Neutrophil (primary cell): Measurements from ENCODE around the gene ELP1.

Experiments used
- H3K27ac ChIP-seq: fragments of 200-600 bp; sonication (generic); 2 replicates; pipeline ENCODE4 v1.5.1; 2016; ENCODE audit warnings: mild to moderate bottlenecking, moderate library complexity
- H3K27me3 ChIP-seq: fragments of 200-600 bp; sonication (generic); 2 replicates; pipeline ENCODE4 v1.6.0; 2016; ENCODE audit warnings: mild to moderate bottlenecking
- H3K36me3 ChIP-seq: fragments of 200-600 bp; sonication (generic); 2 replicates; pipeline ENCODE4 v1.5.1; 2017
- H3K4me1 ChIP-seq, 2 experiments: fragments of 200-600 bp in 1 of 2; sonication (generic) in 1 of 2; 1 replicate in 1 of 2; 2 replicates in 1 of 2; pipeline versions ENCODE4 v1.5.1 to v1.6.1; 2013 to 2016; ENCODE audit warnings: low read depth in 1 of 2, low read length in 1 of 2, mild to moderate bottlenecking in 1 of 2, moderate library complexity in 1 of 2; ENCODE audit not compliant: control insufficient read depth in 1 of 2, insufficient read depth in 1 of 2
- H3K4me3 ChIP-seq, 2 experiments: fragments of 200-600 bp in 1 of 2; sonication (generic) in 1 of 2; 1 replicate in 1 of 2; 2 replicates in 1 of 2; pipeline ENCODE4 v1.5.1; 2013 to 2016; ENCODE audit warnings: low read depth in 1 of 2, low read length in 1 of 2, mild to moderate bottlenecking in 1 of 2, moderate library complexity in 1 of 2
- H3K9me3 ChIP-seq: fragments of 200-600 bp; sonication (generic); 2 replicates; pipeline ENCODE4 v1.5.1; 2016
- CTCF ChIP-seq: fragments of 200-600 bp; sonication (generic); IDR thresholded peaks from 2 replicates; pipeline ENCODE4 v1.5.1; 2016; ENCODE audit warnings: antibody characterized with exemption

Gene ELP1

GRCh38 chr9:108834959-108835665 lies 98.8 kb downstream of the ELP1 start:
- no peak overlapping the region for H3K4me3 ChIP-seq
- H3K4me1 ChIP-seq, result no peaks in the 10 kb centered on the region
- TF ChIP-seq CTCF, result no peak
- no peaks in the 10 kb centered on the region for H3K9me3 ChIP-seq
- H3K36me3 ChIP-seq, result no peaks in the 10 kb centered on the region
- no peak overlapping the region for H3K27ac ChIP-seq
- no peaks in the 10 kb centered on the region for H3K27me3 ChIP-seq

GRCh38 chr9:108832179-108832500 lies 101.8 kb downstream of the ELP1 start:
- no peaks in the 10 kb centered on the region for H3K9me3 ChIP-seq
- no peaks in the 10 kb centered on the region for H3K27me3 ChIP-seq
- TF ChIP-seq CTCF, result no peak
- H3K4me1 ChIP-seq, result no peaks in the 10 kb centered on the region
- no peaks in the 10 kb centered on the region for H3K36me3 ChIP-seq
- H3K4me3 ChIP-seq, result no peak overlapping the region
- H3K27ac ChIP-seq, result no peak overlapping the region

GRCh38 chr9:108831496-108832178 lies 102.3 kb downstream of the ELP1 start:
- Histone ChIP-seq H3K4me1 (no peaks in the 10 kb centered on the region), H3K9me3 (no peaks in the 10 kb centered on the region), H3K27me3 (no peaks in the 10 kb centered on the region), H3K4me3 (no peak overlapping the region), H3K36me3 (no peaks in the 10 kb centered on the region), H3K27ac (no peak overlapping the region)
- no peak for TF ChIP-seq CTCF

GRCh38 chr9:108830272-108830671 lies 103.7 kb downstream of the ELP1 start:
- no peak overlapping the region for H3K4me3 ChIP-seq
- H3K27me3 ChIP-seq, result no peaks in the 10 kb centered on the region
- H3K36me3 ChIP-seq, result no peaks in the 10 kb centered on the region
- no peaks in the 10 kb centered on the region for H3K9me3 ChIP-seq
- H3K27ac ChIP-seq, result no peak overlapping the region
- TF ChIP-seq CTCF, result no peak
- H3K4me1 ChIP-seq, result no peaks in the 10 kb centered on the region

- Histone ChIP-seq H3K9me3 (no peaks in the 10 kb centered on the region), H3K4me1 (peaks cover 0 to 2% of the 10 kb centered on the region in 2 experiments), H3K36me3 (no peaks in the 10 kb centered on the region), H3K4me3 (no peak overlapping the region), H3K27me3 (no peaks in the 10 kb centered on the region), H3K27ac (no peak overlapping the region)
- no peak for TF ChIP-seq CTCF
Observed at GRCh38 chr9:108823829-108824228, 110.1 kb downstream of the ELP1 start.
